ENCODE measurements around the gene UPK2. TPM values are rescaled to one million over a fixed set of nuclear protein-coding genes. Genes with fewer than 3 reads are reported as not detected.
A peak's percentile ranks its signal among the peaks of the same experiment; 100 is the strongest.

Gene UPK2
- total RNA-seq, 2 experiments from 2014 or later, result 0.28 to 0.34 TPM

DNA sequence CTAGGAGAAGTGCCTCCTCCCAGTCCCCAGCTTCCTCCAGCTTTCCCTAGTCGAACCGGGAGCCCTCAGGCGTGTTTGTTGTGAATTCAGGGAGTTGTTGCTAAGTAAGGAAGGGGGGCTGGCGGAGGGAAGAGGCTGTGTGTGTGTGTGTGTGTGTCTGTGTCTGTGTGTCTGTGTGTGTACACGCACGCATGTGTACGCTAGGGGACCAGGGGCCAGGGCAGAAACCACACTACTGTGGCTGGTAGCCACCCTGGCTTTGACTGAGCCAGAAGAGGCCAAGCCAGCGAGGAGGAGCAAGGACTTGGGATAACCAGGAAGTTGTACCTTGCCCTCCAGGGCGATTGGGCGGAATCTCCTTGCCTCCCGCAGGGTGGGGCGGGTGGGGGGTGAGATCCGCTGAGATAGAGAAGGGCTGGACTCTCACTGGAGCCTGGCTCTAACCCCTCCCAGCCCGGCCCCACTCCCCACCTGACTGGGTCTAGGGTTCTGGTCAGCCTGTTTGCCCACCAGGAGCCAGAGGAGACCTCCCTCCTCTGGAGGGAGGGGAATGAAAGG lies 37.9 kb upstream of the UPK2 start:
- no peaks in the 10 kb centered on the region for H3K9me2 ChIP-seq (ENCODE audit: insufficient read depth, low read length)
- H3K27ac ChIP-seq (ENCODE audit: low read depth, low read length, poor library complexity, severe bottlenecking), result no peak overlapping the region
- BruUV-seq (replicated peaks), result no TSS peak
- no peak for DNase-seq (ENCODE audit: low spot score)
- no peak for TF ChIP-seq EZH2phosphoT487 (IDR thresholded peaks at IDR 0.05; ENCODE audit: borderline replicate concordance, low read depth, low read length)
- TF ChIP-seq, protein P1, sequence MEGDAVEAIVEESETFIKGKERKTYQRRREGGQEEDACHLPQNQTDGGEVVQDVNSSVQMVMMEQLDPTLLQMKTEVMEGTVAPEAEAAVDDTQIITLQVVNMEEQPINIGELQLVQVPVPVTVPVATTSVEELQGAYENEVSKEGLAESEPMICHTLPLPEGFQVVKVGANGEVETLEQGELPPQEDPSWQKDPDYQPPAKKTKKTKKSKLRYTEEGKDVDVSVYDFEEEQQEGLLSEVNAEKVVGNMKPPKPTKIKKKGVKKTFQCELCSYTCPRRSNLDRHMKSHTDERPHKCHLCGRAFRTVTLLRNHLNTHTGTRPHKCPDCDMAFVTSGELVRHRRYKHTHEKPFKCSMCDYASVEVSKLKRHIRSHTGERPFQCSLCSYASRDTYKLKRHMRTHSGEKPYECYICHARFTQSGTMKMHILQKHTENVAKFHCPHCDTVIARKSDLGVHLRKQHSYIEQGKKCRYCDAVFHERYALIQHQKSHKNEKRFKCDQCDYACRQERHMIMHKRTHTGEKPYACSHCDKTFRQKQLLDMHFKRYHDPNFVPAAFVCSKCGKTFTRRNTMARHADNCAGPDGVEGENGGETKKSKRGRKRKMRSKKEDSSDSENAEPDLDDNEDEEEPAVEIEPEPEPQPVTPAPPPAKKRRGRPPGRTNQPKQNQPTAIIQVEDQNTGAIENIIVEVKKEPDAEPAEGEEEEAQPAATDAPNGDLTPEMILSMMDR (conservative IDR thresholded peaks at IDR 0.05; ENCODE audit: low read length), result no peak
- H2AFZ ChIP-seq (ENCODE audit: low read length), result no peak overlapping the region
- no peaks in the 10 kb centered on the region for H4K20me1 ChIP-seq (ENCODE audit: insufficient read depth, low read length)
- POLR2A ChIA-PET, result interaction anchor here (0.8 kb wide), 1 partner anchor 144 kb away, joined by 7 read pairs; no protein-coding TSS in a partner anchor
- CTCF ChIA-PET (ENCODE audit: unreplicated experiment), result no interaction called here
- intact Hi-C loops (cut with micrococcal nuclease; ENCODE audit: unreplicated experiment), result no loop called here
- no peaks in the 10 kb centered on the region for H3K9me3 ChIP-seq (ENCODE audit: low read length)
- peaks cover 88% of the 10 kb centered on the region for H3K4me1 ChIP-seq (ENCODE audit: insufficient read depth, low read length, poor library complexity, severe bottlenecking)
- H3K4me3 ChIP-seq (ENCODE audit: low read depth, low read length, poor library complexity, severe bottlenecking), result no peak overlapping the region
- no peaks in the 10 kb centered on the region for H3K36me3 ChIP-seq (ENCODE audit: insufficient read depth, low read length)
- H3K4me2 ChIP-seq (ENCODE audit: low read length), result peak overlapping the region; percentile 38
- peaks cover 10% of the 10 kb centered on the region; the same call in 1 of the 2 replicates for H3K79me2 ChIP-seq (ENCODE audit: insufficient read depth, low read depth, low read length)

DNA sequence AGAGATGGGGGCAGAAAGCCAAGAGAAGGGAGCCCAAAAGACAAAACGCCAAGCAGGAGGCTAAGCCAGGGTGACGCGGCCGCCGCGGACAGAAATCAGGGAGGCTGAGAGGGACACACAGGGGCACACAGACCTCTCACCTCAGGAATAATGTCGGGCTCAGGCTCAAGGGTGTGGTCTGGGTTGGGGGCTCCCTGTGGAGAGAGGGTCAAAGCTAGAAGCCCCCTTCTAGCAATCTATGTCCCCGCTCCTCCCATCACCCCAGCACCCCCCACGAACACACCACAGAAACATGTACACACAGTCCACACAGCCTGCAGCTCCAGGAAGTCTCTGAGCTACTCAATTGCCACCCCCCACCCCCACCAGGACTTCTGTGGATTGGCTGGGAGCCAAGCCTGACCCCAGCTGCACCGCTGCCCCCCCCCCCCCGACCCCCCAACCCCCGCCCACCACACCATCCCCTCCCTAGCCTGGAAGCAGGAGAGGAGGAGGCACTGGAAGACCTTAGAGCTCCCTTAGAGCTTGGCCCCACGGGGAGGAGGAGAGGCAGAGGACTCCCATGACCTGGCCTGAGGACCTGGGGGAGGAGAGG lies 37.3 kb upstream of the UPK2 start:
- Histone ChIP-seq H3K9me3 (ENCODE audit: low read length) (no peaks in the 10 kb centered on the region), H3K36me3 (ENCODE audit: insufficient read depth, low read length) (no peaks in the 10 kb centered on the region), H4K20me1 (ENCODE audit: insufficient read depth, low read length) (no peaks in the 10 kb centered on the region), H3K4me2 (ENCODE audit: low read length) (peak overlapping the region; percentile 30), H3K9me2 (ENCODE audit: insufficient read depth, low read length) (no peaks in the 10 kb centered on the region), H3K4me1 (ENCODE audit: insufficient read depth, low read length, poor library complexity, severe bottlenecking) (peaks cover 88% of the 10 kb centered on the region), H2AFZ (ENCODE audit: low read length) (no peak overlapping the region), H3K4me3 (ENCODE audit: low read depth, low read length, poor library complexity, severe bottlenecking) (no peak overlapping the region), H3K27ac (ENCODE audit: low read depth, low read length, poor library complexity, severe bottlenecking) (no peak overlapping the region), H3K79me2 (ENCODE audit: insufficient read depth, low read depth, low read length) (peaks cover 16% of the 10 kb centered on the region; the same call in 1 of the 2 replicates)
- no peak for DNase-seq (ENCODE audit: low spot score)
- intact Hi-C loops (cut with micrococcal nuclease; ENCODE audit: unreplicated experiment), result no loop called here
- TF ChIP-seq, protein P1 (conservative IDR thresholded peaks at IDR 0.05; ENCODE audit: low read length), result no peak
- TF ChIP-seq EZH2phosphoT487 (IDR thresholded peaks at IDR 0.05; ENCODE audit: borderline replicate concordance, low read depth, low read length), result no peak
- ChIA-PET POLR2A (interaction anchor here (0.8 kb wide), 1 partner anchor 145 kb away, joined by 7 read pairs; no protein-coding TSS in a partner anchor), CTCF (ENCODE audit: unreplicated experiment) (no interaction called here)
- BruUV-seq (replicated peaks), result no TSS peak

All from OCI-LY7 (cell line).